ENCODE results near the gene SRGAP2C. TPM values are rescaled to one million over a fixed set of nuclear protein-coding genes. Genes with fewer than 3 reads are reported as not detected.
"Not testable (repeated sequence)": the region's sequence is repeated elsewhere in the genome, so short reads cannot be mapped to it uniquely, and the experiment has no call there.

SRGAP2C gene
- 23.8 and 25.5 TPM in 2 replicates for total RNA-seq

DNA sequence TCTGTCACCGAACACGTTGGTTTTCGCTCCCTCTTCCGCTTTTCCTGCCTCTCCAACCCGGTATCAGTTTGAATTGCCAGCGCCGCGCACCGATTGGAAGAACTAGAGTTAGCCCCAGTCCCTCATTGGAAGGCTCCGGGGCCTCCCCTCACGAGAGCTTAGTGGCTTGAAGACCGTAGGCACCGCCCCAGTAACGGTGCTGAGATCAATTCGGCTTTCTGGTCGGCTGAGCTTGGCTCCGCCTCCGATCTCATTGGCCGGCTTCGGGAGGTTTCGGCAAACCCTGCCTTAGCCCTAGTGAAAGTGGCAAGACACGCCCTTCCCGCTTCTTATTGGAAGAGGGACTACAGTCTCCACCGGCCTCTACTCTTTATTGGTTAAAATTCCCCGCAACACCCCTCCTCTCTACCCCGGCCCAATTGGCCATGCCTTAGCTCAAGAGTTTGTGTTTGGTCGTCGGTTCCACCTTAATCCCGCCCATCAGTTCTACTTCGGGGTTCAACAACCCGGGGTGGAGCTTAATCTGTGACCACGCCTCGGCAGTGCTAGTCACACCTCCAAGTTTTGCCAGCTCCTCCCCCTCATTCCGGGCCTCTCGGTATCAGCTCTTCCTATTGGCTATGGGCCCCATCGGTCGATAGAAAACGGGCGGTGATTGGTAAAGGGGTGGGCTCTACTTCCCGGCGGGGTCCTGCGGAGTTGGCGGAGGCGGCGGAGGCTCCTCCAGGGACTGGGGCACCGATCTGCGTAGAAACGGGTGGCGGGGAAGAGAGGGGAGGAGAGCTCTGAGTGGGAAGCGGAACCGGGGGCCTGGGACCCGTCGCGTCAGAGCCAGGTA is at the start of gene SRGAP2C, which contains the start of gene FAM72B:
SRGAP2C (plus strand) TSS at position 686 of the 838 bp plus-strand sequence. CDS start 2,472 bp downstream, outside the sequence.
FAM72B (minus strand) TSS at position 51 of the 838 bp plus-strand sequence. CDS start 851 bp downstream, outside the sequence.
- DNase-seq, result peak; percentile 98

DNA sequence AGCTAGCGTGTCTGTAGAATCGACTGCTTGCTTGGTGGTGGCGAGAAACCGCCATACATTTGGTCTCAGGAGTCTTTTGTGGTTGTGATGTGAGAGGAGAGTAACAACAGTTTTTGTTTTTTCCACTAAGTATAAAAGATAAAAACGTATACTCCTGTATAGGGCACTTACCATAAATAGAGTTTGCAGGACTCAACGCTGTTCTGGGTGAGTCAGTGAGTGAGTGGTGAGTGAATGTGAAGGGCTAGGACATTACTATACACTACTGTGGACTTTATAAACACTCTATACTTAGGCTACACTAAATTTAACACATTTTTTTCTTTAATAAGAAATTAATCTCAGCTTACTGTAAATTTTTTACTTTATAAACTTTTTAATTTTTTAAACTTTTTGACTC is 44.4 kb upstream of the SRGAP2C start:
- DNase-seq, result not testable (repeated sequence)

DNA sequence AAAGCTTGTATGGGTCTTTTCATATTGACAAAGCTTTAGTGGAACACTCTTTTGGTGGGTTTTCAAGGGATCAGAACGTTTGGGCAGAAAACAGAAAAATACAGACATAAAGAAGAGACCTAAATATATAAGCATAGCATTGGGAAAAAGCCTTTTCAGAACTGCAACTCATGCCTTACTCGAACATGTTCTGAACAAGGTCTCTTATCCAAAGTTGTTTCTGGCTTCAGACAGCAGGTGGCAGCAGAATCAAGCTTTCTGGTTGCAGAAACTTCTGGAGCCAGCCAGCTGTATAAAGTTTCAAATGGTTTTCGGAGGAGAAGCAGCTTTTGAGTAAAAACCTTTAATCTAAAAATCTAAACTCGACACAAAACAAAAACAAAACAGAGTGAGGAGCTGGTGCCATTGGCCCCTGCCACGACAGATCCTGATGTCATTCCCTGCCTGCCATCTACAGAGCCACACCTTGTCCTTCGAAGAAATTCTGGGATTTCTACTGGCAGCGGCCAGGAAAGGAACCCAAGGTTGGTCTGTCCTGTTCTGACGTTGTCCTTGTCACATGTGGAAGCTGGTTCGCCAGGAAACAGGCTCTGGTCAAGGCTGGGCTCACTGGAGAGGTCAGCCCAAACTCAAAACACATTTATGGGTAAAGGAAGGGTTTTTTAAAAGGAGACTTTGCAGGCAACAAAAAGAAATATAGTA is 36.1 kb upstream of the SRGAP2C start:
- not testable (repeated sequence) for DNase-seq

GRCh38 chr1:121151294-121151693 is 33.5 kb upstream of the SRGAP2C start:
- not testable (repeated sequence) for DNase-seq

- DNase-seq, result not testable (repeated sequence)
Observed at GRCh38 chr1:121152788-121153187, 32.0 kb upstream of the SRGAP2C start.

GRCh38 chr1:121154811-121155210 is 30.0 kb upstream of the SRGAP2C start:
- not testable (repeated sequence) for DNase-seq

DNA sequence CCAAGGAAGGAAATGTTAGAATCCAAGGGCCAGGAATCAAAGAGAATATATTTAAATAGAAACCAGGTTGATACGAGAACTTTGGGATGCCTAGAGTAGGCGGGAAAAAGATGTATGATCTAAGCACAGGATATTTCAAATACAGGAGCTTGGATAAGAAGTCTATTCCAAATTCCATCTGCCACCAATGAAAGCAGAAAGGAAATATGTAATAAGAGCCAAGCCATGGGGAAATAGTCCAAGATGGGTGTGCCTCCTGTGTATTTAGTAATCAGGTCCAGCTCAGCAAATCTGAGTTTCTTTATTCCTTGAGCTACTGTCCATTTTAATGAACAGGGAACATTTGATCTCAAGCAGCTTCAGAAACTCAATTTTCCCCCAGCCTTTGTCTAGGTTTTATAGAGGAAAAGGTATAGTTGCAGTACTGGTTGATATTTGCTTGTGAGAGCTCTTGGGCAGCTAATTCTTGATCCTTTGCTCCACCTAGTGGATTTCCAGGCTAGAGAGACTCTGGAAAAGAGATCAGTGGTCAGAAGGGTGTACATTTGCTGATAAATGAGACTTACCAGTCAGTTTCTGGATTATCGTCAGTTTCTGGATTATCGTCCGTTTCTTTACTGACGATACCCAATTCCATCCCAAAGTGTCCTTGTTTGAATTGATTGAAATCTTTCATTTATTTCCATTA is 29.0 kb upstream of the SRGAP2C start:
- peak; percentile 27 for DNase-seq

GRCh38 chr1:121156958-121157603 is 27.7 kb upstream of the SRGAP2C start:
- not testable (repeated sequence) for DNase-seq

DNA sequence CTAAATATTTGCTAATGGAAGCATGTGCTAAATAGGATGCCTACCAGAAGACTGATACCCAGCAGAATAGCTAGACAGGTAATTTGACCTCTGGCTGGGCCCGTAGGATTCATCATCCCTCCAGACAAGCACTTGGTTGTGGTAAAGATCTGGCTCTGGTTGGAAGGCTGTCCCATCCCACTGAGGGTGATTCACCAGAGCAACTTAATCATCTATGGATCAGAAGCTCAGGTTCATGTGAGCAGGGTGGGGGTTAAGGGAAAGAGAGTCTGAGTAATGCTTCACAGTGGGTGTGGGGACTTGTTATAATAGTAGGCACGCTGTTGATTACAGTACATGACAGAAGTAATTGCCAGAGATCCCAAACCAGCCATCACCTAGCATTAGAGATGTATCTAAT is 27.2 kb upstream of the SRGAP2C start:
- DNase-seq, result not testable (repeated sequence)

DNA sequence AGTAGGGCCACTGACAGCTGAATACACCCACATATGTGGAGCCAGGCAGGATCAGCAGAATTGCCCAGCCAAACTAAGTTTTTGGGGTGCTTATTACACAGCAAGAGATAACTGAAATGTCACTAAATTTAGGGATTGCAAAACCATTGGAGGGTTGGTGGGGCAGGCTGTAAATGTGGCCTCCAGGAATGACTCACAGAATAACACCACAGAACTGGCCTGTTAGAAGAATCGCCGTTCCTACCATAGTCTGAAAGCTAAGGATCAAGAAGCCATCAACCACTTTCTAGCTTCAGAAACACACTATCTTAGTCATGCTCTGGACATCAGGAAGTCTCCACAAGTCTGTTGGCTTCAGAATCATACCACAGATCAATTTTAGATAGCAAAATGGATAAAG is 24.7 kb upstream of the SRGAP2C start:
- not testable (repeated sequence) for DNase-seq

DNA sequence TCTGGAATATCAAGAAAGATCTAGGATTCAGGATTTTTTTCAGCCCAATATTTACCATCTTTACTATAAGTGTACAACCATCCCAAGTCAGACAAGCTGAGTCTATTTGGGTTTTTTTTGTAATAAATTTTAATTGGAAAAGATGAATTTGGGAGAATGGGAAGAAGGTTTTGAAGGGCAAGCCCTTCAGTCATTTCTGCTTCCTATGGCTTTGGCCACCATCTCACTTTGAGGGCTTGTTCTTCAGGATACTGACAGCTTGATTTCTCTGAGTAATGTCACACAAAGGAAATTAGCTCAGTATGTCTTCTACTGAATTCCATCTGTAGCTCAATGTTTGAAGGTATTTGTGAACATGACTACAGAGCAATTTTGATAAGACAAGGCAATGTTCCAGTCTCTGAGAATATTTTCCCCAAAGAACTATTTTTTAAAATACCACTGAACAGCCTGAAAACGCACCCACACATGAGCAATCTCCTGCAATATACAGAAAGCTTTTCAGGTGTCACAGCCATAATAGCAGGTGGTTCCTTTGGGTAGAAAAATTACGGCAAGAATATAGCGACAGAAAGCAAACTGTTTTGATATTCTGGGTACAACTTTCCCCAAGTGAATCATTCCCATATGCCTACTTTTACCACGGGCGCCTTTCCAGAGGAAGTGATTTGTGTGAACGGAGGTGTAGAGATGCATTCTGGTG is 23.4 kb upstream of the SRGAP2C start:
- not testable (repeated sequence) for DNase-seq

DNA sequence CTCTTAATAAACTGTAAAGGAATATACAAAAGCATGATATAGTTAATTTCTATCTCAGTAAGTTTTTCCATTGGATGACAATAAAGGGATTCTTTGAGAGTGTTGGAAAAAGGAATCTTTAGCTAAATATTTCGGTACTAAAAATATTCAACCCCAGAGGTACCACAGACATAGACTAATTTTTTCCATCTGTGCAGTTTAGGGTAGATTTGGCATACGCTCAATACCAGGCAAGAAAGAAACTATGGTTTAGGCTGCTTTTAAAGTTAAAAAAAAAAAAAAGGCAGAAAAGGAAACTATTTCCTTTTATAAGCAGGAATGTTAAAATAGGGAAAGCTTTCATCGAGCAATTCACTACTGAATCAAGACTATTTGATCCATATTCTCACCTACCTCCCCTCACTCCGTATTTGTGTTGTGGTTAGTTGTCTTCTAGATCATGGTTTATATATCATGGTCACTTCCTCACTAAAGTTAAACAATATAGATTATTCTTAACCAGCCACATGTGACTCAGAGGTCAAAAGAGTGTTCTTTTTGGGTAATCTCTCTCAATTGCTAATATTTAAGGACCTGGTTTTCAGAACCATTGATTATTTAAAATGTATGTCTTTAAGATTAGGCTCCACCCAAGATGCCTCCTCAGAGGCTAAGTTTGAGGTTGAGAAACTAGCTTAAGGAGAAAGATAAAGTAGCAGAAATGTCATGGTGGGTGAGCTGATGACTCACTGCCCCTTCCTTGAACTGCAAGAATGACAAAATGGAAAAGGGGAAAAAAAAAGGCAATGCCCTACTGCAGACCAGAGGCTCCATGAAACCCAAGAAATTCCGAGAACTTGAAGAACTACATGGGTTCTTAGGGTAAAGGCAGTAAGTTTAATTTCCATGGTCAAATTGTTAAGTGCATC is 20.7 kb upstream of the SRGAP2C start:
- peak; percentile 2 for DNase-seq

GRCh38 chr1:121165296-121165695 is 19.5 kb upstream of the SRGAP2C start:
- not testable (repeated sequence) for DNase-seq

GRCh38 chr1:121167225-121167738 is 17.5 kb upstream of the SRGAP2C start:
- DNase-seq, result not testable (repeated sequence)

DNA sequence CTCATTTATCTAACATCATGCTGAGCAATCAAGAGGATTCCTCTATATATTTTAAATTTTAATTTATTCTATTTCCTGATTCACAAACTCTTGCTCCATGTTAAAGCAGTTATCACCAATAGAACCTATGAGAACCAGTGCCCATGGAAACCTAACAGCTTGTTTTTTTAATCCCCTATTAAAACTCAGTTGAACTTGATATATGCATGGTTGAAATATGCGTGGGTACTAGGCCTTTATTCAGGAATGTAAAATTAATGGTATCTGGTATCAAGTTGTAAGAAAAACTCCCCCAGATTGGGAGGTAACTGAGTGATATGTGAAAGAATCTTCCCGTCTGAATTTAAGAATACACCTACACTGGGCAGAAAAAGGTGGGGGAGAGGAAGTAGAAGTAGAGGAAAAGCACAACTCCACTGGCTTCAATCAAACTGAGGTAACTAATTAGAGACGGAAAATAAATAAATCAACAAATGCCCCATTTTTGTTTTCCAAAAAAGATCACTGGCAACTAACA is 16.6 kb upstream of the SRGAP2C start:
- DNase-seq, result not testable (repeated sequence)

- not testable (repeated sequence) for DNase-seq
Observed at GRCh38 chr1:121176649-121177048, 8.1 kb upstream of the SRGAP2C start.

- not testable (repeated sequence) for DNase-seq
Observed at GRCh38 chr1:121178197-121178596, 6.6 kb upstream of the SRGAP2C start.

DNA sequence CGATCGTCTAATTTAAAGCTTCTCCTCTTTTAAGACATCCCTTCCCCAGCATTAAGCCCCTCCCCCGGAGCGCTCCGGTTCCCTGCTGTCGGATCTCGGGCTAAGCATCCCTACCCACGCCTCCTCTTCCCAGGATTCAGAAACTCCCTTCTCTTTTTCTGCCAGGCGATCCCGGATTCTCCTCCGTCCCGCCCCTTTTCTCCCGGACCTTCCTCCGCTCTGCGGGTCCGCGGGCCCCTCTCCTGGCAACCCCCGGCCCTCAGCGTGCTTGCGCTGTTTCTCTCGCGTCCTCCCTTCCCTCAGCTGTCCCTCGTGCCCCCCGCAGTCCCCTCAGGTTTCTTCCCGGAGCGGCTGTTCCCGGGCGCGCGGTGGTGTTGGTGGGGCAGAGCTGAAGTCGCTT is 908 bp upstream of the SRGAP2C start:
- peak; percentile 2 for DNase-seq

DNA sequence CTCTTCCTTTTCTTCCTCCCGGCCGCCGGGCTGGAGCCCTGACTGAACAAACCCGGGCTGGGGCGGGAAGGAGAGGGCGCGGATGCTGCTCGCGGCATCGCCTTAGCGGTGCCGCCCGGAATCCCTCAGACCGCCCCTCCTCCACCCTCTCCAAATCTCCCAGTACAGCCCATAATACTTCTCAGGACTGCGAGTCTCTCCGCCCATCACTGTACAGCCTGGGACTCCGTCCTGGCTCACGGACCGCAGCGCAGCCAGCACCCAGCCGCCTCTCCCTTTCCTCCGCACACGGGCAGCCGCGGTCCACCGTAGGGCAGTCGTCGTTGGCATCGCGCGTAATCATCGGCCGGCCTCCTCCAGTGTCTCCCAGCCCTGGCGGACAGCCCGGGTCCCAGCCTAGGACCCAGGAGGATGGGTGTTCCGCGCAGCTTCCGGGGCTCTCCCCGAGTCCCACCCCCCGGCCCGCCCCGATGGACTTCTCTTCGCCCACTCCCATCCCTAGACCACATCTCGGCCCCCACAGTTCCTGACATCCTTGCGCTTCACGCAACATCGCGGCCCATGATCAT is 449 bp downstream of the SRGAP2C start:
- not testable (repeated sequence) for DNase-seq

DNA sequence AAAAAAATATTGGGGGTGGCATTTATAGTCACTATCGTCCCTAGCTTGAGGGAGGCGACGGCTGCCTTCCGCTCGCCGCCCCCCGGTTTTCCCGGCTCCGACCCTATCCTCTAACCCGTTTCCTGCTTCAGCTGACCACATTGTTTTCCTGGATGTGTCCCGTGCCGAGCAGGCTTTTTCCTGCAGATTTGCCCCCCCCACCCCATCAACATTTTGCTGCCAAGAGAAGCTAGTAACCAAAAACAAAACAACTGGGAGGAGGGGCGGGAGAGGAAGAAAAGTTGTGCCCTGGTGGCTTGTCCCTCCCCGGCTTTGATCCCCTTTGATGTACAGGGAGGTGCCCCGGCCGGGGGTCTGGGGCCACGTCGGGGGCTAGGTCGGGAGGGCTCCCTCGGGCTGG is 1.4 kb downstream of the SRGAP2C start:
- not testable (repeated sequence) for DNase-seq
